HFF-Myc (cell line): ENCODE data around the gene FGFRL1.

Source experiments
- DNase-seq: peaks from one replicate; pipeline ENCODE4 v3.0.0-alpha.2; 2011; ENCODE audit warnings: low read depth; ENCODE audit errors: extremely low read depth
- H3K4me3 ChIP-seq: replicated peaks from 2 replicates; pipeline ENCODE4 v1.5.1; 2011; ENCODE audit warnings: low read depth, mild to moderate bottlenecking, control low read depth, low read length
- CTCF ChIP-seq: IDR thresholded peaks from 2 replicates; pipeline ENCODE4 v1.5.1; 2012; ENCODE audit warnings: mild to moderate bottlenecking, low read depth, low read length, control low read depth; ENCODE audit errors: missing control alignments

The FGFRL1 gene

GRCh38 chr4:1002131-1002630, 9.2 kb upstream of the FGFRL1 start:
- no peak for TF ChIP-seq CTCF
- DNase-seq = no peak
- H3K4me3 ChIP-seq = no peak overlapping the region

- TF ChIP-seq CTCF = no peak
- DNase-seq = no peak
- no peak overlapping the region for H3K4me3 ChIP-seq
Measured at GRCh38 chr4:1002631-1003251, 8.7 kb upstream of the FGFRL1 start.

GRCh38 chr4:1003271-1004070, 8.0 kb upstream of the FGFRL1 start:
- no peak for TF ChIP-seq CTCF
- no peak overlapping the region for H3K4me3 ChIP-seq
- DNase-seq = no peak

GRCh38 chr4:1004071-1004418, 7.4 kb upstream of the FGFRL1 start:
- DNase-seq = no peak
- H3K4me3 ChIP-seq = no peak overlapping the region
- TF ChIP-seq CTCF = no peak

GRCh38 chr4:1004557-1005485, 6.6 kb upstream of the FGFRL1 start:
- TF ChIP-seq CTCF = no peak

GRCh38 chr4:1006856-1007255, 4.6 kb upstream of the FGFRL1 start:
- TF ChIP-seq CTCF = no peak
- no peak overlapping the region for H3K4me3 ChIP-seq
- DNase-seq = no peak

More at GRCh38 chr4:1004557-1005485, 6.6 kb upstream of the FGFRL1 start:
- H3K4me3 ChIP-seq = no peak overlapping the region
- no peak for DNase-seq
